GM12874 (cell line): ENCODE results near the gene SPRYD3.

Experiments
- TF ChIP-seq, protein P1 (sequence below): IDR thresholded peaks from 2 replicates; pipeline ENCODE4 v1.5.1; 2011; ENCODE audit warnings: low read depth, mild to moderate bottlenecking, control low read depth, low read length, moderate library complexity; ENCODE audit not compliant: insufficient read depth

SPRYD3 gene

DNA sequence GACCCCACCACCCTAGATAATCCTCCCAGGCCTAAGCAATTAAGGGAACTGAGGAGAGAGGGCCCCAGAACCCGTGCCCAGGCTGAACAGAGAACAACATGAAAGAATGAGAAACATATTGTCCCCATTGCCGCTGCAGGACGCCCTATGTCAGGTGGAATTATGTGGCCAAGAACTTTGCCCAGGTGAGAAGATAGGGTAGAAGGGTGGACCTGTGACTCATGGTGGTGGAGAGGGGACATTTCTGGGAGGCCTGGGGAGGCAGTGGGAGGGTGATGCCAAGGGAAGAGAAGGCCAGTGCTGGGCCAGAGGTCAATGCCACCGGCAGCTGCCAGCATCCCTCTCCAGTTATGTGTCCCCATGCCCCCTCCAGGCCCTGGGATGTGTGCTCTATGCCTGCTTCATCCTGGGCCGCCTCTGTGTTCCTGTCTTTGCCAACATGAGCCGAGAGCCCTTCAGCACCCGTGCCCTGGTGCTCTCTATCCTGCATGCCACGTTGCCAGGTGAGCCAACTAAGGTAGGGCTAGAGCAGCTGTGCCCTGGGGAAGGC lies 39.6 kb upstream of the SPRYD3 start:
- TF ChIP-seq, protein P1, sequence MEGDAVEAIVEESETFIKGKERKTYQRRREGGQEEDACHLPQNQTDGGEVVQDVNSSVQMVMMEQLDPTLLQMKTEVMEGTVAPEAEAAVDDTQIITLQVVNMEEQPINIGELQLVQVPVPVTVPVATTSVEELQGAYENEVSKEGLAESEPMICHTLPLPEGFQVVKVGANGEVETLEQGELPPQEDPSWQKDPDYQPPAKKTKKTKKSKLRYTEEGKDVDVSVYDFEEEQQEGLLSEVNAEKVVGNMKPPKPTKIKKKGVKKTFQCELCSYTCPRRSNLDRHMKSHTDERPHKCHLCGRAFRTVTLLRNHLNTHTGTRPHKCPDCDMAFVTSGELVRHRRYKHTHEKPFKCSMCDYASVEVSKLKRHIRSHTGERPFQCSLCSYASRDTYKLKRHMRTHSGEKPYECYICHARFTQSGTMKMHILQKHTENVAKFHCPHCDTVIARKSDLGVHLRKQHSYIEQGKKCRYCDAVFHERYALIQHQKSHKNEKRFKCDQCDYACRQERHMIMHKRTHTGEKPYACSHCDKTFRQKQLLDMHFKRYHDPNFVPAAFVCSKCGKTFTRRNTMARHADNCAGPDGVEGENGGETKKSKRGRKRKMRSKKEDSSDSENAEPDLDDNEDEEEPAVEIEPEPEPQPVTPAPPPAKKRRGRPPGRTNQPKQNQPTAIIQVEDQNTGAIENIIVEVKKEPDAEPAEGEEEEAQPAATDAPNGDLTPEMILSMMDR = no peak

DNA sequence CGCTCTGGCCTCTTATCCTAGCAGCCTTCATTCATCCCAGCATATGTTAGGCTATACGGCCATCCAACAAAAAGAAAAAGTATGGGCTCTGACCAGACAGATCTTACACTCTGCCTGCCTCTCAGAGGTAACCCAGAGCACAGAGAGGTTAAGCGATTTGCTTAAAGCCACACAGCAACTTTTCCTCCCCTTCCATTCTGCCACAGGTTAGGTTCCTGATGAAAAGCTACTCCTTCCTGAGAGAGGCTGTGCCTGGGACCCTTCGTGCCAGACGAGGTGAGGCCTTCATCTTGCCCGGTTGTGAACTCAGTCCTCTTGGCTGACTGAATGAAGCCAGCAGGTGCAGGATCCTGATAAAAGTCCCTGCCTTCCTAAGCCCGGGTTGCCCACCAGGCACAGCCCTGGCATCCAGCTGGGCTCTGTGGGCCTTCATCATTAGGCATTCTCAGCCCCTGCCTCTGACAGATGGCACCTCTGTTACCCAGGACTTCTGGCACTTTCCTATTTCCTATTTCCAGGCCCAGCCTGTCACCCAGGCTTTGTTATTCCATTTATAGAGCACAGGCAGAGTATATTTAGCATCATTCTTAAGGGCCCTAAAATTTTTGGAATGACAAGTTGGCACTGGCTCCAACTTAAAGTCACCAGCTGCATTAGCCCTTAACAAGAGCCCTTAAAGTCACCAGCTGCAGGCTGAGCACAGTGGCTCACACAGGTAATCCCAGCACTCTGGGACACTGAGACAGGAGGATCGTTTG lies 36.9 kb upstream of the SPRYD3 start:
- TF ChIP-seq, protein P1 = no peak

DNA sequence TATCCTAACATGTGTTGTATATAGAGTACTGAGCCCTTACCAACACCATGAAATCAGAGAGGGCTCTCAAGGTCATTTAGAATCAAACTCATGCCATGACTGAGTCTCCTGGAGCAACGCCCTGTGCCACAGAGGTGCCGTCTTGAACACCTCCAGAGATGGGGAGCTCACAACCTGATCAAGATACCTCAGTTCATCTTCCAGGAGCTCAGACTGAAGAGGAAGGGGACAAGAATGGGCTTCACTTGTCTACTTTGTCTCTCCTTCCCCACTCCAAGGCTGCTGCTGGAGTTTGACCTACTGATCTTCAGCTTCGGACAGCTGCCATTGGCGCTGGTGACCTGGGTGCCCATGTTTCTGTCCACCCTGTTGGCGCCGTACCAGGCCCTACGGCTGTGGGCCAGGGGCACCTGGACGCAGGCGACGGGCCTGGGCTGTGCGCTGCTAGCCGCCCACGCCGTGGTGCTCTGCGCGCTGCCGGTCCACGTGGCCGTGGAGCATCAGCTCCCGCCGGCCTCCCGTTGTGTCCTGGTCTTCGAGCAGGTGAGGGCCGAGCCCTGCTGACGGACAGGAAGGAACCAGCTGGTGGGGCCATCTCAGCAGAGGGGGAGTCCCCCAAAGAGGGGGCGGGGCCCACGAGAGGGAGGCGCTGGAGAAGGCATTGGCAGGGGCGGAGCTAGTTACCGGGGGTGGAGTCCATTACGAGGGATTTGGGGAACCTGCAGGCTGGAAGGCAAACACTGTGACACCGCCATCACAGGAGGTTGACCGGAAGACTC lies 36.1 kb upstream of the SPRYD3 start:
- TF ChIP-seq, protein P1 = no peak

DNA sequence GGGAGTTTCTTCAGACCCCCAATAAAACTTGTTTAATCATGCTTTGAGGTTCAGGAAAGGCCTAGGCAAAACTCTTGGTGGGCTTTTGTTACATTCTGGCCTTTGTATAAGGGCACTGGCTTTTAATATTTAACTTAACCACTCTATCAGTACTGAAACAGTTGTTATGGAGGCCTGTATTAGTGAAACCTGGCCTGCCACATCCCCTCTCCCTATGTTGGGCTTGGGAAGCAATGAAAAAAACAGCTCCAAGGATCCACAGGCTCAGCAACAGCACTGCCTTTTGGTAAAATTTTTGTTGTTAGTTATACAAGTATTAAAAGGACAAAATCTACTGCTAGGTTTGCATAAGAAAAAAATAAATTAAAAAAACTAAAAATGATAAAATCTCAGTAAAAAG lies 34.8 kb upstream of the SPRYD3 start:
- TF ChIP-seq, protein P1 = no peak

DNA sequence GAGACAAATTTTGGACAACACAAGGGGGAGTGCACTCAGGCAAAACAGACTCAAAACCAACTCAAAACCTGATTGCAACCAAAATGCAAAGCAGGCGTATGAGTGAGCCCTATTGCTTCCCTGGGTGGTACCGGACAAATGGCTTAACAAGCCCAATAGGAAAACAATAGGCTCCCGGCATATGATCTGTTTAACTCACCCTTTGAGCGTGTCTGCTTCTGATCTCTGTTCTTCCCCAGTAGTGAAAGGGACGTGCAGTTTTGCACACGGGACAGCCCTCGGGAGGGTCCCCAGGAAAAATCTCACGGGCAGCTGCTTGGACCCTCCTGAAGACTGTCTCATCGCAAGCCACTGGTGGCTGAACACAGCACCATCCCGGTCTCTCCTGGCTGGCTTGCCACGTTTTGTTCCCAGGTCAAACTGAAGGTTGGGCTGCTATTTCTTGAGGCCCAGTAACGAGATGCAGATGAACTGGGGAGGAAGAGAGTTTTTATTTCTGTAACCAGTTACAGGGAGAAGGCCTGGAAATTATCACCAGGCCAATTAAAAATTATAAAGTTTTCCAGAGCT lies 34.0 kb upstream of the SPRYD3 start:
- TF ChIP-seq, protein P1 = no peak

DNA sequence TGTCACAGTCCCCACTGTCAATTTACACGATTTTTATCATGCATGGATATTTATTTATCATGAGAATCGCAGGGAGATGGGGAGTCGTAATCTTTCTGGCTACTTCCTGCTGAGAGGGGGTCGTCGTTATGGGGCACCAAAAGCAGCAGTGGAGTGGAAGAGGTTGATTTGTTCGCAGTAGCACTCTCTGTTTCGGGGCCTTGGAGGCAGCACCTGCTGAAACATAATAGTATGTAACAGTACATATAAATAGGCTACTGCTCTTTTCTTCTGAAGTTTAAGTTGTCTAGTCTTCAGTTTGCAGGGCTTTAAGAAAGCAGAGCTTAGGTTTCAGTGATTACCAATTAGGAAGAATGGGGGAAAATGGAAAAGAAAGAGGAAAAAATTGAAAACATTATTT lies 27.9 kb upstream of the SPRYD3 start:
- TF ChIP-seq, protein P1 = no peak
